DMS 273 (cell line): ENCODE measurements around the gene VPS13D.

Experiments
- DNase-seq: peaks from one replicate; lab custom pipeline; 2025; ENCODE audit not compliant: unreplicated experiment; lab: John Stamatoyannopoulos, UW

VPS13D gene

GRCh38 chr1:12333036-12333785, 103.4 kb downstream of the VPS13D start:
- peak; percentile 58 for DNase-seq

GRCh38 chr1:12335815-12336214, 106.0 kb downstream of the VPS13D start:
- DNase-seq: no peak

- DNase-seq: peak; percentile 64
Observed at GRCh38 chr1:12336413-12336812, 106.6 kb downstream of the VPS13D start.

GRCh38 chr1:12338017-12338416, 108.2 kb downstream of the VPS13D start:
- no peak for DNase-seq

GRCh38 chr1:12338823-12339222, 109.0 kb downstream of the VPS13D start:
- no peak for DNase-seq

GRCh38 chr1:12339396-12339795, 109.6 kb downstream of the VPS13D start:
- DNase-seq: peak; percentile 88

GRCh38 chr1:12339811-12340543, 110.1 kb downstream of the VPS13D start:
- DNase-seq: peak; percentile 93

- peak; percentile 33 for DNase-seq
Observed at GRCh38 chr1:12340544-12340930, 110.7 kb downstream of the VPS13D start.

GRCh38 chr1:12341667-12342066, 111.8 kb downstream of the VPS13D start:
- no peak for DNase-seq

- DNase-seq: no peak
Observed at GRCh38 chr1:12342401-12343003, 112.7 kb downstream of the VPS13D start.

GRCh38 chr1:12343823-12344487, 114.1 kb downstream of the VPS13D start:
- no peak for DNase-seq

GRCh38 chr1:12344596-12345349, 114.9 kb downstream of the VPS13D start:
- no peak for DNase-seq

- DNase-seq: no peak
Observed at GRCh38 chr1:12345350-12346217, 115.8 kb downstream of the VPS13D start.

- no peak for DNase-seq
Observed at GRCh38 chr1:12346483-12347151, 116.8 kb downstream of the VPS13D start.

GRCh38 chr1:12348113-12348512, 118.3 kb downstream of the VPS13D start:
- DNase-seq: no peak

- DNase-seq: no peak
Observed at GRCh38 chr1:12353981-12354380, 124.2 kb downstream of the VPS13D start.

- DNase-seq: peak; percentile 8
Observed at GRCh38 chr1:12356004-12356890, 126.4 kb downstream of the VPS13D start.

GRCh38 chr1:12358499-12358898, 128.7 kb downstream of the VPS13D start:
- no peak for DNase-seq
